ENCODE data around the gene XPNPEP3. TPM values are rescaled to one million over a fixed set of nuclear protein-coding genes. Genes with fewer than 3 reads are reported as not detected.

The XPNPEP3 gene
- polyA plus RNA-seq, 1 of the 3 experiments (the other 2 are of a cell fraction), result 8.6 TPM

GRCh38 chr22:40932396-40932795 is 75.4 kb downstream of the XPNPEP3 start:
- Histone ChIP-seq H2AFZ (ENCODE audit: low read depth) (no peak overlapping the region), H3K27ac (ENCODE audit: low read depth in 2 of 2, low read length in 1 of 2) (no peak overlapping the region), H4K20me1 (ENCODE audit: insufficient read depth) (no peaks in the 10 kb centered on the region), H3K4me1 (ENCODE audit: control insufficient read depth in 1 of 2, insufficient read depth in 2 of 2, low read depth in 1 of 2, low read length in 1 of 2) (no peaks in the 10 kb centered on the region), H3K9me2 (no peaks in the 10 kb centered on the region), H3K4me2 (no peak overlapping the region), H3K9me3 (no peaks in the 10 kb centered on the region), H3K36me3 (replicated peaks in 1 of 2; ENCODE audit: control insufficient read depth in 1 of 2, insufficient read depth in 2 of 2, low read length in 1 of 2) (peaks cover 0 to 5% of the 10 kb centered on the region in 2 experiments), H3K79me2 (ENCODE audit: insufficient read depth) (no peaks in the 10 kb centered on the region), H3K27me3 (ENCODE audit: insufficient read depth) (no peaks in the 10 kb centered on the region), H3K4me3 (ENCODE audit: low read depth in 2 of 2, low read length in 1 of 2) (no peak overlapping the region), H3F3A (replicated peaks; ENCODE audit: insufficient read depth) (no peaks in the 10 kb centered on the region), H3K9ac (no peak overlapping the region)
- POLR2A ChIA-PET, result no interaction called here
- CTCF ChIA-PET, result interaction anchor here (0.6 kb wide), 1 partner anchor 348 kb away, joined by 3 read pairs; no protein-coding TSS in a partner anchor
- TF ChIP-seq NRF1 (IDR thresholded peaks at IDR 0.05; ENCODE audit: low read depth, low read length) (no peak), RFX5 (IDR thresholded peaks at IDR 0.05; ENCODE audit: low read length) (no peak), YY1 (IDR thresholded peaks at IDR 0.05; ENCODE audit: low read depth) (no peak), ELF1 (IDR thresholded peaks at IDR 0.05) (no peak), GATA2 (CRISPR knock-in tag; IDR thresholded peaks at IDR 0.05) (no peak)
- TF ChIP-seq, protein P1, sequence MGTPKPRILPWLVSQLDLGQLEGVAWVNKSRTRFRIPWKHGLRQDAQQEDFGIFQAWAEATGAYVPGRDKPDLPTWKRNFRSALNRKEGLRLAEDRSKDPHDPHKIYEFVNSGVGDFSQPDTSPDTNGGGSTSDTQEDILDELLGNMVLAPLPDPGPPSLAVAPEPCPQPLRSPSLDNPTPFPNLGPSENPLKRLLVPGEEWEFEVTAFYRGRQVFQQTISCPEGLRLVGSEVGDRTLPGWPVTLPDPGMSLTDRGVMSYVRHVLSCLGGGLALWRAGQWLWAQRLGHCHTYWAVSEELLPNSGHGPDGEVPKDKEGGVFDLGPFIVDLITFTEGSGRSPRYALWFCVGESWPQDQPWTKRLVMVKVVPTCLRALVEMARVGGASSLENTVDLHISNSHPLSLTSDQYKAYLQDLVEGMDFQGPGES (IDR thresholded peaks at IDR 0.05; ENCODE audit: low read depth, low read length), result no peak
- 94% methylated on average over 2 of the region's 2 CpGs for WGBS (ENCODE audit: low lambda C conversion rate)
- no peak for DNase-seq

GRCh38 chr22:40939202-40939601 is 82.3 kb downstream of the XPNPEP3 start:
- ChIA-PET CTCF (no interaction called here), POLR2A (no interaction called here)

More at GRCh38 chr22:40939202-40939601, 82.3 kb downstream of the XPNPEP3 start:
- H3K9me3 ChIP-seq, result no peaks in the 10 kb centered on the region
- no peak for DNase-seq
- no peaks in the 10 kb centered on the region for H3K9me2 ChIP-seq
- H3K27me3 ChIP-seq (ENCODE audit: insufficient read depth), result no peaks in the 10 kb centered on the region
- H3K27ac ChIP-seq (ENCODE audit: low read depth in 2 of 2, low read length in 1 of 2), result no peak overlapping the region
- no peak overlapping the region for H2AFZ ChIP-seq (ENCODE audit: low read depth)
- no peak overlapping the region for H3K4me2 ChIP-seq
- no peaks in the 10 kb centered on the region for H3K36me3 ChIP-seq (replicated peaks in 1 of 2; ENCODE audit: control insufficient read depth in 1 of 2, insufficient read depth in 2 of 2, low read length in 1 of 2)
- H3F3A ChIP-seq (replicated peaks; ENCODE audit: insufficient read depth), result no peaks in the 10 kb centered on the region
- WGBS (ENCODE audit: low lambda C conversion rate), result 100% methylated on average over 2 of the region's 2 CpGs
- H3K9ac ChIP-seq, result no peak overlapping the region
- H3K4me1 ChIP-seq (ENCODE audit: control insufficient read depth in 1 of 2, insufficient read depth in 2 of 2, low read depth in 1 of 2, low read length in 1 of 2), result no peaks in the 10 kb centered on the region
- no peak overlapping the region for H3K4me3 ChIP-seq (ENCODE audit: low read depth in 2 of 2, low read length in 1 of 2)
- H3K79me2 ChIP-seq (ENCODE audit: insufficient read depth), result no peaks in the 10 kb centered on the region
- no peak for TF ChIP-seq POLR2AphosphoS5 (IDR thresholded peaks at IDR 0.05; ENCODE audit: low read depth, low read length)
- no peak for TF ChIP-seq RXRA (IDR thresholded peaks at IDR 0.05; ENCODE audit: borderline replicate concordance, low read depth)
- no peak for TF ChIP-seq USF1 (IDR thresholded peaks at IDR 0.05; ENCODE audit: borderline replicate concordance, low read depth)
- TF ChIP-seq, protein P1 (IDR thresholded peaks at IDR 0.05; ENCODE audit: low read depth, low read length), result no peak
- H4K20me1 ChIP-seq (ENCODE audit: insufficient read depth), result no peaks in the 10 kb centered on the region

Data from SK-N-SH (cell line).